Kidney (tissue), 14 donors: ENCODE results near the gene ZNF438. TPM values are rescaled to one million over a fixed set of nuclear protein-coding genes. Genes with fewer than 3 reads are reported as not detected.

Source experiments
- DNase-seq, 5 donors: peaks; one replicate each; pipeline ENCODE4 v3.0.0-alpha.2; 2013 to 2020
- FAIRE-seq: peaks from 2 replicates; lab custom pipeline; 2012; peaks lifted over from hg19 to GRCh38; lab: Jason Lieb, UNC
- H3K27ac ChIP-seq, 2 donors: one replicate each; pipeline ENCODE4 v1.7.0; 2013; ENCODE audit warnings: low read depth in 2 of 2, low read length in 2 of 2, inconsistent platforms in 1 of 2
- H3K27me3 ChIP-seq: one replicate; pipeline ENCODE4 v1.7.1; 2013; ENCODE audit warnings: low read length, inconsistent platforms; ENCODE audit not compliant: control insufficient read depth, insufficient read depth
- H3K36me3 ChIP-seq, 3 donors: one replicate each; pipeline versions ENCODE4 v1.7.0 to v1.7.1; 2013; ENCODE audit warnings: low read length in 3 of 3, control low read depth in 1 of 3, inconsistent platforms in 1 of 3; ENCODE audit not compliant: insufficient read depth in 3 of 3, control insufficient read depth in 2 of 3
- H3K4me1 ChIP-seq, 3 donors: one replicate each; pipeline versions ENCODE4 v1.7.0 to v1.7.1; 2013; ENCODE audit warnings: low read length in 3 of 3, inconsistent platforms in 1 of 3, low read depth in 1 of 3; ENCODE audit not compliant: control insufficient read depth in 2 of 3, insufficient read depth in 2 of 3
- H3K4me3 ChIP-seq, 3 donors: one replicate each; pipeline versions ENCODE4 v1.7.0 to v1.8.1; 2013; ENCODE audit warnings: low read length in 3 of 3, control low read depth in 1 of 3, inconsistent platforms in 1 of 3
- H3K9ac ChIP-seq, 3 donors: one replicate each; pipeline versions ENCODE4 v1.7.0 to v1.7.1; 2013; ENCODE audit warnings: low read length in 3 of 3, control low read depth in 1 of 3, inconsistent platforms in 1 of 3
- H3K9me3 ChIP-seq, 3 donors: one replicate each; pipeline versions ENCODE4 v1.7.0 to v1.7.1; 2013; ENCODE audit warnings: low read length in 3 of 3, control low read depth in 1 of 3, inconsistent platforms in 1 of 3; ENCODE audit not compliant: control insufficient read depth in 2 of 3, insufficient read depth in 1 of 3
- CTCF ChIP-seq: IDR thresholded peaks from 3 replicates; pipeline ENCODE4 v1.5.1; 2012; ENCODE audit warnings: mild to moderate bottlenecking, moderate library complexity, borderline replicate concordance; ENCODE audit not compliant: insufficient read depth; ENCODE audit errors: extremely low read depth
- intact Hi-C: fragments of 100-400 bp; cut with DNase I; formaldehyde crosslinking; loops from one replicate; pipeline ENCODE4 v1.11.1; 2022
- polyA plus RNA-seq: library from polyadenylated mRNA; stranded (reverse); fragments of 350-450 nt; fragmentation: Illumina TruSeq; extraction: RNeasy Lipid Tissue Mini Kit (QIAGEN cat#74804); gene quantifications from one replicate; pipeline ENCODE4 v1.2.3, GENCODE V29; 2014; ENCODE audit warnings: low read depth, low replicate concordance; ENCODE audit not compliant: insufficient read depth
- total RNA-seq: library from RNA; stranded (reverse); fragmentation: NEBNext Ultra II Directional; extraction: Animal tissue kit (Norgen Biotek cat#: 25700); gene quantifications from one replicate; pipeline ENCODE4 v1.2.1, GENCODE V29; 2021
- donor health status: control.
- donor health status: control.
- donor health status: control.
- donor health status: control.
- donor health status: control.
- donor health status: DM: yes; HTN: yes; CAD: no.
- donor health status: Normal renal cell carcinoma (clear cell type).

ZNF438 gene
- total and polyA plus RNA-seq, 2 donors from 2014 or later: 5.9 to 9.9 TPM

- Histone ChIP-seq H3K27me3 (no peaks in the 10 kb centered on the region), H3K36me3 (no peaks in the 10 kb centered on the region), H3K4me3 (no peak overlapping the region), H3K4me1 (no peaks in the 10 kb centered on the region), H3K9ac (no peak overlapping the region), H3K9me3 (no peaks in the 10 kb centered on the region), H3K27ac (no peak overlapping the region)
- intact Hi-C loops: no loop called here
- DNase-seq (no peak), FAIRE-seq (no peak)
- TF ChIP-seq CTCF: no peak
Measured at GRCh38 chr10:30893208-30893607, 138.5 kb downstream of the ZNF438 start.

GRCh38 chr10:30887839-30888238 lies 143.8 kb downstream of the ZNF438 start:
- DNase-seq (no peak), FAIRE-seq (no peak)
- Histone ChIP-seq H3K4me1 (no peaks in the 10 kb centered on the region), H3K9me3 (no peaks in the 10 kb centered on the region), H3K36me3 (no peaks in the 10 kb centered on the region), H3K27ac (no peak overlapping the region), H3K27me3 (no peaks in the 10 kb centered on the region), H3K4me3 (no peak overlapping the region), H3K9ac (no peak overlapping the region)
- no peak for TF ChIP-seq CTCF
- intact Hi-C loops: no loop called here

- H3K27ac ChIP-seq: no peak overlapping the region
- no peaks in the 10 kb centered on the region for H3K9me3 ChIP-seq
- no peak for FAIRE-seq
- no peak overlapping the region for H3K4me3 ChIP-seq
- no peaks in the 10 kb centered on the region for H3K4me1 ChIP-seq
- no peaks in the 10 kb centered on the region for H3K36me3 ChIP-seq
- no peak for TF ChIP-seq CTCF
- no peak overlapping the region for H3K9ac ChIP-seq
- no peak for DNase-seq
- intact Hi-C loops: no loop called here
- H3K27me3 ChIP-seq: no peaks in the 10 kb centered on the region
Measured at GRCh38 chr10:30885423-30885822, 146.2 kb downstream of the ZNF438 start.

- no peak for FAIRE-seq
- no peaks in the 10 kb centered on the region for H3K4me1 ChIP-seq
Measured at GRCh38 chr10:30883751-30884150, 147.9 kb downstream of the ZNF438 start.

More at GRCh38 chr10:30883751-30884150, 147.9 kb downstream of the ZNF438 start:
- no peak for TF ChIP-seq CTCF
- H3K27ac ChIP-seq: no peak overlapping the region
- intact Hi-C loops: no loop called here
- no peak for DNase-seq
- no peak overlapping the region for H3K9ac ChIP-seq
- no peak overlapping the region for H3K4me3 ChIP-seq
- H3K36me3 ChIP-seq: no peaks in the 10 kb centered on the region
- no peaks in the 10 kb centered on the region for H3K9me3 ChIP-seq
- no peaks in the 10 kb centered on the region for H3K27me3 ChIP-seq
